Measurements from ENCODE around the gene PLOD3. TPM values are rescaled to one million over a fixed set of nuclear protein-coding genes. Genes with fewer than 3 reads are reported as not detected.

Gene PLOD3
- total and polyA plus RNA-seq, 9 of the 15 experiments (the other 6 are each of a cell fraction or from before 2014, with no cell fraction given) = 2.8 to 101 (median 30.9) TPM

- TF ChIP-seq COPS2 (conservative IDR thresholded peaks at IDR 0.05) (no peak), CREB3 (tag; conservative IDR thresholded peaks at IDR 0.05; ENCODE audit: low read depth) (no peak), BCLAF1 (IDR thresholded peaks at IDR 0.05; ENCODE audit: borderline replicate concordance in 1 of 2, control insufficient read depth in 1 of 2, low read depth in 2 of 2, low read length in 1 of 2) (0 out of 4 replicates have a peak, but pooled peaks of 1 of the 2 experiments have one; percentile 25), CHAMP1 (IDR thresholded peaks at IDR 0.05) (no peak), ZNF184 (CRISPR knock-in tag; IDR thresholded peaks at IDR 0.05) (no peak), SMAD2 (IDR thresholded peaks at IDR 0.05; ENCODE audit: low read depth, low read length) (no peak), ATF6 (CRISPR knock-in tag; IDR thresholded peaks at IDR 0.05) (0 out of 2 replicates have a peak, but pooled peaks have one; percentile 28), FOXA3 (CRISPR knock-in tag; conservative IDR thresholded peaks at IDR 0.05 in 1 of 2, IDR thresholded peaks at IDR 0.05 in 1 of 2) (no peak), NR4A1 (CRISPR knock-in tag; IDR thresholded peaks at IDR 0.05) (no peak), NR4A1 (tag; IDR thresholded peaks at IDR 0.05) (peak; percentile 54; the same call in 1 of the 2 replicates), PHF21A (IDR thresholded peaks at IDR 0.05; ENCODE audit: borderline replicate concordance, low read depth) (no peak), ZC3H4 (CRISPR knock-in tag; IDR thresholded peaks at IDR 0.05; ENCODE audit: borderline replicate concordance) (no peak), BDP1 (IDR thresholded peaks at IDR 0.05; ENCODE audit: insufficient read depth, insufficient read length) (no peak), PATZ1 (CRISPR knock-in tag; IDR thresholded peaks at IDR 0.05; ENCODE audit: borderline replicate concordance) (no peak)
Observed at GRCh38 chr7:101265622-101266516, 48.5 kb upstream of the PLOD3 start (continued).

All from K562 (cell line).